Liver (tissue), 9 donors: Measurements from ENCODE around the gene SLC9A6. TPM values are rescaled to one million over a fixed set of nuclear protein-coding genes. Genes with fewer than 3 reads are reported as not detected.
A peak's percentile ranks its signal among the peaks of the same experiment; 100 is the strongest.

ENCODE experiments used
- DNase-seq: peaks from one replicate; pipeline ENCODE4 v3.0.0-alpha.2; 2017; ENCODE audit warnings: low spot score
- H3K27ac ChIP-seq, 2 donors: one replicate each; pipeline ENCODE4 v1.7.0; 2013; ENCODE audit warnings: inconsistent platforms in 2 of 2, low read length in 2 of 2, control low read depth in 1 of 2, low read depth in 1 of 2, mild to moderate bottlenecking in 1 of 2
- H3K27me3 ChIP-seq, 4 donors: one replicate each; pipeline versions ENCODE4 v1.6.1 to v1.7.0; 2013; ENCODE audit warnings: low read length in 3 of 4, inconsistent platforms in 1 of 4, mild to moderate bottlenecking in 1 of 4, moderate library complexity in 1 of 4; ENCODE audit not compliant: control insufficient read depth in 4 of 4, insufficient read depth in 4 of 4
- H3K36me3 ChIP-seq, 4 donors: one replicate each; pipeline versions ENCODE4 v1.6.1 to v1.7.0; 2013; ENCODE audit warnings: low read length in 3 of 4, mild to moderate bottlenecking in 3 of 4, low read depth in 1 of 4, moderate library complexity in 1 of 4; ENCODE audit not compliant: control insufficient read depth in 4 of 4, insufficient read depth in 3 of 4
- H3K4me1 ChIP-seq, 4 donors: one replicate each; pipeline versions ENCODE4 v1.6.1 to v1.7.0; 2013; ENCODE audit warnings: low read length in 3 of 4, mild to moderate bottlenecking in 3 of 4, moderate library complexity in 1 of 4; ENCODE audit not compliant: control insufficient read depth in 4 of 4, insufficient read depth in 4 of 4
- H3K4me3 ChIP-seq, 3 donors: one replicate each; pipeline versions ENCODE4 v1.6.1 to v1.7.0; 2013; ENCODE audit warnings: low read length in 3 of 3, control low read depth in 1 of 3, low read depth in 1 of 3, mild to moderate bottlenecking in 1 of 3
- H3K9ac ChIP-seq, 2 donors: one replicate each; pipeline ENCODE4 v1.7.0; 2013; ENCODE audit warnings: low read length in 2 of 2, mild to moderate bottlenecking in 2 of 2, moderate library complexity in 2 of 2, control low read depth in 1 of 2, low read depth in 1 of 2
- H3K9me3 ChIP-seq, 4 donors: one replicate each; pipeline versions ENCODE4 v1.6.1 to v1.7.0; 2013; ENCODE audit warnings: low read length in 3 of 4; ENCODE audit not compliant: control insufficient read depth in 4 of 4
- EGR1 ChIP-seq, 2 donors: IDR thresholded peaks; 2 replicates each; pipeline ENCODE4 v1.6.1; 2016 to 2018; ENCODE audit warnings: antibody characterized with exemption in 2 of 2, low read depth in 2 of 2
- FOXA1 ChIP-seq: IDR thresholded peaks from 2 replicates; pipeline ENCODE4 v1.6.1; 2016; ENCODE audit warnings: antibody characterized with exemption
- FOXA2 ChIP-seq: IDR thresholded peaks from 2 replicates; pipeline ENCODE4 v1.6.1; 2016; ENCODE audit warnings: antibody characterized with exemption
- GABPA ChIP-seq, 2 donors: IDR thresholded peaks in 1 of 2; conservative IDR thresholded peaks in 1 of 2; 2 replicates each; pipeline ENCODE4 v1.6.1; 2016; ENCODE audit warnings: antibody characterized with exemption in 2 of 2, mild to moderate bottlenecking in 1 of 2, moderate library complexity in 1 of 2
- HNF4A ChIP-seq, 2 donors: conservative IDR thresholded peaks; 2 replicates each; pipeline ENCODE4 v1.6.1; 2016; ENCODE audit warnings: antibody characterized with exemption in 2 of 2, mild to moderate bottlenecking in 2 of 2
- HNF4G ChIP-seq: IDR thresholded peaks from 2 replicates; pipeline ENCODE4 v1.6.1; 2016; ENCODE audit warnings: antibody characterized with exemption
- JUND ChIP-seq, 2 donors: IDR thresholded peaks; 2 replicates each; pipeline ENCODE4 v1.6.1; 2016; ENCODE audit warnings: antibody characterized with exemption in 2 of 2
- NR2F2 ChIP-seq: IDR thresholded peaks from 2 replicates; pipeline ENCODE4 v1.6.1; 2016; ENCODE audit warnings: antibody characterized with exemption
- RAD21 ChIP-seq, 2 donors: IDR thresholded peaks; 2 replicates each; pipeline ENCODE4 v1.6.1; 2016; ENCODE audit warnings: antibody characterized with exemption in 2 of 2, mild to moderate bottlenecking in 2 of 2
- RXRA ChIP-seq, 2 donors: IDR thresholded peaks; 2 replicates each; pipeline ENCODE4 v1.6.1; 2017 to 2018; ENCODE audit warnings: antibody characterized with exemption in 2 of 2, mild to moderate bottlenecking in 1 of 2
- SP1 ChIP-seq: IDR thresholded peaks from 2 replicates; pipeline ENCODE4 v1.6.1; 2018; ENCODE audit warnings: antibody characterized with exemption, mild to moderate bottlenecking
- TAF1 ChIP-seq: conservative IDR thresholded peaks from 2 replicates; pipeline ENCODE4 v1.6.1; 2016; ENCODE audit warnings: antibody characterized with exemption, mild to moderate bottlenecking
- YY1 ChIP-seq: IDR thresholded peaks from 2 replicates; pipeline ENCODE4 v1.6.1; 2016; ENCODE audit warnings: antibody characterized with exemption, mild to moderate bottlenecking
- WGBS: extraction: QIAGEN DNeasy Blood & Tissue Kit; methylation state at CpG from one replicate; pipeline ENCODE4 v1.1.7; 2013; 5-methylcytosine and 5-hydroxymethylcytosine counted together
- polyA plus RNA-seq, 2 donors: library from polyadenylated mRNA; stranded (reverse) in 1 of 2; unstranded in 1 of 2; fragments of 200-250 nt in 1 of 2; fragments of >200 nt in 1 of 2; fragmentation: Nextera tagmentation in 1 of 2; extraction: Ambion mirVana in 1 of 2; gene quantifications; one replicate each; pipeline versions ENCODE4 v1.2.1 to v1.2.3, GENCODE V29; 2013 to 2015
- total RNA-seq, 2 donors: library from RNA; depleted of rRNA; stranded (reverse); fragments of >200 nt; gene quantifications; one replicate each; pipeline ENCODE4 v1.2.3, GENCODE V29; 2014
- TF ChIP-seq, protein P1 (sequence below): IDR thresholded peaks from 2 replicates; pipeline ENCODE4 v1.6.1; 2016; ENCODE audit warnings: antibody characterized with exemption
- TF ChIP-seq, protein P2 (sequence below): fragments of 150-350 bp; IDR thresholded peaks from 2 replicates; pipeline ENCODE4 v1.5.1; 2017; ENCODE audit warnings: improper control_type of control experiment, low read depth, low read length; ENCODE audit not compliant: missing input control
- TF ChIP-seq, protein P3 (sequence below): IDR thresholded peaks from 2 replicates; pipeline ENCODE4 v1.6.1; 2016; ENCODE audit warnings: antibody characterized with exemption
- TF ChIP-seq, protein P4 (sequence below): IDR thresholded peaks from 2 replicates; pipeline ENCODE4 v1.6.1; 2016; ENCODE audit warnings: antibody characterized with exemption
- TF ChIP-seq, protein P5 (sequence below): IDR thresholded peaks from 2 replicates; pipeline ENCODE4 v1.6.1; 2016; ENCODE audit warnings: antibody characterized with exemption, mild to moderate bottlenecking
- donor health status: healthy.
- donor health status: healthy.
- donor health status: healthy.
- donor health status: healthy.
- donor health status: healthy.

SLC9A6 gene
- total and polyA plus RNA-seq, 4 donors, result 2.1 to 8.8 (median 5.6) TPM

DNA sequence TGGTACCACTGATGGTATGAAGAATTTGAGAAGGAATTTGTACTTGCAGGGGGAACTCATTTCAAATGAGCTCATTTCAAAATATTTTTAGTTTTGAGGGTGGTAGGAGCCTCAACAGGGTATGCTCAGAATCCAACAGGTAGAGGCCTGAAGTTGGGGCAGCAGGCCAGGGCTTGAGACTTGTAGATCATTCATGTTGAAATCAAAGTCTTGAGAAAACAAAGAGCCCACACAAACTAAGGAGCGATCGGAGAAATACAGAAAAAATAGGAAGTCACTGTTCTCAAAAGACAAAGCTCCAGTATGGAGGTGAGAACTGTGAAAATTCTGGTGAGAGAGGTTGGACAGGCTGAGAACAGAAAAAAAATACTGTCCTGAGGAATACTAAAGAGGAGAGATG lies 979 bp upstream of the SLC9A6 start:
- H3K4me1 ChIP-seq, result peaks cover 0 to 7% (median 2%) of the 10 kb centered on the region in 4 donors
- no peak for DNase-seq
- H3K27ac ChIP-seq, result no peak overlapping the region
- no peaks in the 10 kb centered on the region for H3K36me3 ChIP-seq
- TF ChIP-seq YY1 (no peak), FOXA1 (no peak), JUND (IDR thresholded peaks at IDR 0.05) (no peak), RAD21 (IDR thresholded peaks at IDR 0.05) (no peak), HNF4A (conservative IDR thresholded peaks at IDR 0.05) (no peak), SP1 (no peak), EGR1 (IDR thresholded peaks at IDR 0.05; ENCODE audit: low read depth in 2 of 2) (no peak), GABPA (IDR thresholded peaks at IDR 0.05 in 1 of 2, conservative IDR thresholded peaks at IDR 0.05 in 1 of 2) (no peak), TAF1 (no peak), HNF4G (no peak), RXRA (IDR thresholded peaks at IDR 0.05) (no peak), NR2F2 (no peak), FOXA2 (no peak)
- TF ChIP-seq, protein P1, sequence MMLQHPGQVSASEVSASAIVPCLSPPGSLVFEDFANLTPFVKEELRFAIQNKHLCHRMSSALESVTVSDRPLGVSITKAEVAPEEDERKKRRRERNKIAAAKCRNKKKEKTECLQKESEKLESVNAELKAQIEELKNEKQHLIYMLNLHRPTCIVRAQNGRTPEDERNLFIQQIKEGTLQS, result no peak
- TF ChIP-seq, protein P2, sequence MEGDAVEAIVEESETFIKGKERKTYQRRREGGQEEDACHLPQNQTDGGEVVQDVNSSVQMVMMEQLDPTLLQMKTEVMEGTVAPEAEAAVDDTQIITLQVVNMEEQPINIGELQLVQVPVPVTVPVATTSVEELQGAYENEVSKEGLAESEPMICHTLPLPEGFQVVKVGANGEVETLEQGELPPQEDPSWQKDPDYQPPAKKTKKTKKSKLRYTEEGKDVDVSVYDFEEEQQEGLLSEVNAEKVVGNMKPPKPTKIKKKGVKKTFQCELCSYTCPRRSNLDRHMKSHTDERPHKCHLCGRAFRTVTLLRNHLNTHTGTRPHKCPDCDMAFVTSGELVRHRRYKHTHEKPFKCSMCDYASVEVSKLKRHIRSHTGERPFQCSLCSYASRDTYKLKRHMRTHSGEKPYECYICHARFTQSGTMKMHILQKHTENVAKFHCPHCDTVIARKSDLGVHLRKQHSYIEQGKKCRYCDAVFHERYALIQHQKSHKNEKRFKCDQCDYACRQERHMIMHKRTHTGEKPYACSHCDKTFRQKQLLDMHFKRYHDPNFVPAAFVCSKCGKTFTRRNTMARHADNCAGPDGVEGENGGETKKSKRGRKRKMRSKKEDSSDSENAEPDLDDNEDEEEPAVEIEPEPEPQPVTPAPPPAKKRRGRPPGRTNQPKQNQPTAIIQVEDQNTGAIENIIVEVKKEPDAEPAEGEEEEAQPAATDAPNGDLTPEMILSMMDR, result no peak
- TF ChIP-seq, protein P3, sequence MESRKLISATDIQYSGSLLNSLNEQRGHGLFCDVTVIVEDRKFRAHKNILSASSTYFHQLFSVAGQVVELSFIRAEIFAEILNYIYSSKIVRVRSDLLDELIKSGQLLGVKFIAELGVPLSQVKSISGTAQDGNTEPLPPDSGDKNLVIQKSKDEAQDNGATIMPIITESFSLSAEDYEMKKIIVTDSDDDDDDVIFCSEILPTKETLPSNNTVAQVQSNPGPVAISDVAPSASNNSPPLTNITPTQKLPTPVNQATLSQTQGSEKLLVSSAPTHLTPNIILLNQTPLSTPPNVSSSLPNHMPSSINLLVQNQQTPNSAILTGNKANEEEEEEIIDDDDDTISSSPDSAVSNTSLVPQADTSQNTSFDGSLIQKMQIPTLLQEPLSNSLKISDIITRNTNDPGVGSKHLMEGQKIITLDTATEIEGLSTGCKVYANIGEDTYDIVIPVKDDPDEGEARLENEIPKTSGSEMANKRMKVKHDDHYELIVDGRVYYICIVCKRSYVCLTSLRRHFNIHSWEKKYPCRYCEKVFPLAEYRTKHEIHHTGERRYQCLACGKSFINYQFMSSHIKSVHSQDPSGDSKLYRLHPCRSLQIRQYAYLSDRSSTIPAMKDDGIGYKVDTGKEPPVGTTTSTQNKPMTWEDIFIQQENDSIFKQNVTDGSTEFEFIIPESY, result no peak
- TF ChIP-seq, protein P4, sequence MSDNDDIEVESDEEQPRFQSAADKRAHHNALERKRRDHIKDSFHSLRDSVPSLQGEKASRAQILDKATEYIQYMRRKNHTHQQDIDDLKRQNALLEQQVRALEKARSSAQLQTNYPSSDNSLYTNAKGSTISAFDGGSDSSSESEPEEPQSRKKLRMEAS, result no peak
- no peak overlapping the region for H3K9ac ChIP-seq
- H3K27me3 ChIP-seq, result no peaks in the 10 kb centered on the region
- WGBS, result 64% methylated on average over 2 of the region's 2 CpGs
- H3K9me3 ChIP-seq, result no peaks in the 10 kb centered on the region
- H3K4me3 ChIP-seq, result no peak overlapping the region

DNA sequence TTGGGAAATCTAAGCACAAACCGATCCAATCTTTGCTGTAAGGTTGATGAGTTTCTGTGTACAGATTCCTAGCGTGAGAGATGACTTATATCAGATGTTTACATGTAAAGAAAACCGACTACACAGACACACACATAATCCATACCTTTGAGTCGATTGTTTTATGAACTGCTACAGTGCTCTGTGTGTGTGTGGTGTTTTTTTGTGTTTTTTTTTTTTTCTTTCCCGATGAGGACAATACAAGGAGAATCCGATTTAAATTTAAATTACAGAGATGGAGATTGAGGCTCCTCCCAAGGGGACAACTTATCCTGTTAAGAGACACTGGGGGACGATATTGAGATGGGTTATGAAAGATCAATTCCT lies 461 bp upstream of the SLC9A6 start:
- Histone ChIP-seq H3K36me3 (no peaks in the 10 kb centered on the region), H3K4me3 (peak overlapping the region; percentile 70 to 88 (median 71)), H3K27me3 (no peaks in the 10 kb centered on the region), H3K4me1 (peaks cover 0 to 7% (median 2%) of the 10 kb centered on the region in 4 donors), H3K27ac (peak overlapping the region; percentile 25 to 43), H3K9me3 (no peaks in the 10 kb centered on the region), H3K9ac (peak overlapping the region; percentile 22 to 60)
- TF ChIP-seq HNF4A (conservative IDR thresholded peaks at IDR 0.05), result no peak
- no peak for TF ChIP-seq JUND (IDR thresholded peaks at IDR 0.05)
- TF ChIP-seq, protein P5, sequence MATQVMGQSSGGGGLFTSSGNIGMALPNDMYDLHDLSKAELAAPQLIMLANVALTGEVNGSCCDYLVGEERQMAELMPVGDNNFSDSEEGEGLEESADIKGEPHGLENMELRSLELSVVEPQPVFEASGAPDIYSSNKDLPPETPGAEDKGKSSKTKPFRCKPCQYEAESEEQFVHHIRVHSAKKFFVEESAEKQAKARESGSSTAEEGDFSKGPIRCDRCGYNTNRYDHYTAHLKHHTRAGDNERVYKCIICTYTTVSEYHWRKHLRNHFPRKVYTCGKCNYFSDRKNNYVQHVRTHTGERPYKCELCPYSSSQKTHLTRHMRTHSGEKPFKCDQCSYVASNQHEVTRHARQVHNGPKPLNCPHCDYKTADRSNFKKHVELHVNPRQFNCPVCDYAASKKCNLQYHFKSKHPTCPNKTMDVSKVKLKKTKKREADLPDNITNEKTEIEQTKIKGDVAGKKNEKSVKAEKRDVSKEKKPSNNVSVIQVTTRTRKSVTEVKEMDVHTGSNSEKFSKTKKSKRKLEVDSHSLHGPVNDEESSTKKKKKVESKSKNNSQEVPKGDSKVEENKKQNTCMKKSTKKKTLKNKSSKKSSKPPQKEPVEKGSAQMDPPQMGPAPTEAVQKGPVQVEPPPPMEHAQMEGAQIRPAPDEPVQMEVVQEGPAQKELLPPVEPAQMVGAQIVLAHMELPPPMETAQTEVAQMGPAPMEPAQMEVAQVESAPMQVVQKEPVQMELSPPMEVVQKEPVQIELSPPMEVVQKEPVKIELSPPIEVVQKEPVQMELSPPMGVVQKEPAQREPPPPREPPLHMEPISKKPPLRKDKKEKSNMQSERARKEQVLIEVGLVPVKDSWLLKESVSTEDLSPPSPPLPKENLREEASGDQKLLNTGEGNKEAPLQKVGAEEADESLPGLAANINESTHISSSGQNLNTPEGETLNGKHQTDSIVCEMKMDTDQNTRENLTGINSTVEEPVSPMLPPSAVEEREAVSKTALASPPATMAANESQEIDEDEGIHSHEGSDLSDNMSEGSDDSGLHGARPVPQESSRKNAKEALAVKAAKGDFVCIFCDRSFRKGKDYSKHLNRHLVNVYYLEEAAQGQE, result no peak
- TF ChIP-seq RAD21 (IDR thresholded peaks at IDR 0.05), result no peak
- TF ChIP-seq GABPA (IDR thresholded peaks at IDR 0.05 in 1 of 2, conservative IDR thresholded peaks at IDR 0.05 in 1 of 2), result no peak
- TF ChIP-seq, protein P3, result no peak
- TF ChIP-seq HNF4G, result no peak
- TF ChIP-seq RXRA (IDR thresholded peaks at IDR 0.05), result no peak
- TF ChIP-seq, protein P4, result no peak
- no peak for TF ChIP-seq NR2F2
- TF ChIP-seq TAF1, result no peak
- TF ChIP-seq EGR1 (IDR thresholded peaks at IDR 0.05; ENCODE audit: low read depth in 2 of 2), result no peak
- TF ChIP-seq, protein P2, result no peak
- no peak for TF ChIP-seq FOXA1
- no peak for TF ChIP-seq FOXA2
- DNase-seq, result no peak
- WGBS, result 3% methylated on average over 7 of the region's 7 CpGs
